HCT116 (cell line): Measurements from ENCODE around the gene FLVCR2. TPM values are rescaled to one million over a fixed set of nuclear protein-coding genes. Genes with fewer than 3 reads are reported as not detected.

Source experiments
- ATAC-seq: fragments of 200-7000 bp; cut with Tn5 transposase; 2 replicates; pipeline ENCODE4 v1.9.1; 2020; ENCODE audit warnings: mild to moderate bottlenecking, moderate library complexity
- BruUV-seq: library from RNA; stranded (reverse); fragments of 400-500 nt; replicated peaks from 2 replicates; lab custom pipeline; 2021; lab: Mats Ljungman, UMichigan
- CTCF ChIA-PET: fragments of 300-600 bp; sonication (Branson Sonifier 250); formaldehyde crosslinking; loops from one replicate; lab custom pipeline; 2021; ENCODE audit warnings: antibody characterized with exemption; lab: Charles Lee
- POLR2A ChIA-PET: fragments of 300-600, 350-600 bp; sonication (Branson Sonifier 250); formaldehyde crosslinking; loops from one replicate; lab custom pipeline; 2021; ENCODE audit warnings: antibody characterized with exemption; lab: Charles Lee
- RAD21 ChIA-PET, 2 experiments: fragments of 300-600 bp; sonication (Branson Sonifier 250); formaldehyde crosslinking; loops; one replicate each; lab custom pipeline; 2023; ENCODE audit warnings: low total read pairs in 2 of 2; ENCODE audit not compliant: uncharacterized antibody in 2 of 2, unreplicated experiment in 2 of 2, low non-redundant PET in 1 of 2; lab: Charles Lee
- DNase-seq: peaks from one replicate; pipeline ENCODE4 v3.0.0-alpha.2; 2010; ENCODE audit warnings: low read depth, low spot score
- H2AFZ ChIP-seq: fragments of 200-600 bp; shearing (Covaris generic), sonication (generic); 2 replicates; pipeline ENCODE4 v1.6.1; 2017; ENCODE audit warnings: low read depth, mixed run types, mixed read lengths, antibody characterized with exemption, low read length; ENCODE audit not compliant: poor library complexity, severe bottlenecking
- H3K27ac ChIP-seq: 2 replicates; pipeline ENCODE4 v1.5.1; 2012; ENCODE audit warnings: low read depth, low read length
- H3K27me3 ChIP-seq: fragments of 200-600 bp; sonication (generic); 2 replicates; pipeline ENCODE4 v1.6.1; 2016; ENCODE audit warnings: mixed run types, low read length, mixed read lengths; ENCODE audit not compliant: insufficient read depth
- H3K36me3 ChIP-seq, 2 experiments: fragments of 200-500 bp in 1 of 2; fragments of 200-600 bp in 1 of 2; sonication (Bioruptor generic) in 1 of 2; sonication (generic) in 1 of 2; 2 replicates each; pipeline versions ENCODE4 v1.5.1 to v1.6.1; 2014 to 2016; ENCODE audit warnings: low read length in 2 of 2, inconsistent platforms in 1 of 2, mixed read lengths in 1 of 2, mixed run types in 1 of 2; ENCODE audit not compliant: insufficient read depth in 2 of 2, control insufficient read depth in 1 of 2
- H3K4me1 ChIP-seq, 2 experiments: fragments of 200-600 bp in 1 of 2; sonication (generic) in 1 of 2; 2 replicates each; pipeline versions ENCODE4 v1.5.1 to v1.6.1; 2012 to 2017; ENCODE audit warnings: low read length in 2 of 2, inconsistent platforms in 1 of 2, mild to moderate bottlenecking in 1 of 2, mixed read lengths in 1 of 2, mixed run types in 1 of 2, moderate library complexity in 1 of 2; ENCODE audit not compliant: insufficient read depth in 2 of 2, control insufficient read depth in 1 of 2
- H3K4me2 ChIP-seq: fragments of 200-600 bp; sonication (generic); 2 replicates; pipeline ENCODE4 v1.6.1; 2017; ENCODE audit warnings: mixed run types, low read length, mixed read lengths
- H3K4me3 ChIP-seq, 2 experiments: fragments of 200-600 bp in 1 of 2; sonication (generic) in 1 of 2; replicated peaks in 1 of 2; 2 replicates each; pipeline ENCODE4 v1.5.1; 2011 to 2016; ENCODE audit warnings: low read length in 2 of 2, control low read depth in 1 of 2, low read depth in 1 of 2, mild to moderate bottlenecking in 1 of 2, mixed read lengths in 1 of 2, mixed run types in 1 of 2
- H3K79me2 ChIP-seq: fragments of 200-600 bp; sonication (generic); 2 replicates; pipeline ENCODE4 v1.6.1; 2017; ENCODE audit warnings: mild to moderate bottlenecking, mixed run types, low read length, moderate library complexity, mixed read lengths; ENCODE audit not compliant: insufficient read depth
- H3K9ac ChIP-seq: fragments of 200-600 bp; sonication (generic); 2 replicates; pipeline ENCODE4 v1.6.1; 2016; ENCODE audit warnings: low read length, mixed read lengths
- H3K9me2 ChIP-seq: fragments of 200-600 bp; sonication (generic), shearing (Covaris generic); 2 replicates; pipeline ENCODE4 v1.6.1; 2017; ENCODE audit warnings: mixed run types, mild to moderate bottlenecking, moderate library complexity; ENCODE audit not compliant: insufficient read depth
- H3K9me3 ChIP-seq, 2 experiments: fragments of 200-500 bp in 1 of 2; fragments of 200-600 bp in 1 of 2; sonication (Bioruptor generic) in 1 of 2; sonication (generic) in 1 of 2; 2 replicates each; pipeline ENCODE4 v1.6.1; 2014 to 2017; ENCODE audit warnings: low read length in 2 of 2, mixed read lengths in 2 of 2, inconsistent platforms in 1 of 2, low read depth in 1 of 2, mild to moderate bottlenecking in 1 of 2, mixed run types in 1 of 2, moderate library complexity in 1 of 2; ENCODE audit not compliant: control insufficient read depth in 1 of 2, insufficient read depth in 1 of 2
- H4K20me1 ChIP-seq: fragments of 200-600 bp; sonication (generic), shearing (Covaris generic); 2 replicates; pipeline ENCODE4 v1.6.1; 2017; ENCODE audit warnings: mixed run types, mild to moderate bottlenecking, moderate library complexity; ENCODE audit not compliant: insufficient read depth
- ATF3 ChIP-seq: IDR thresholded peaks from 2 replicates; pipeline ENCODE4 v1.6.1; 2012
- CBX3 ChIP-seq: IDR thresholded peaks from 2 replicates; pipeline ENCODE4 v1.6.1; 2012; ENCODE audit warnings: low read depth
- CTCF ChIP-seq, 3 experiments: fragments of 200-600 bp in 1 of 3; sonication (generic) in 1 of 3; IDR thresholded peaks in 2 of 3; conservative IDR thresholded peaks in 1 of 3; 2 replicates each; pipeline ENCODE4 v1.5.1; 2012 to 2017; ENCODE audit warnings: low read depth in 2 of 3, low read length in 2 of 3, antibody characterized with exemption in 1 of 3, borderline replicate concordance in 1 of 3, control low read depth in 1 of 3, mild to moderate bottlenecking in 1 of 3, mixed read lengths in 1 of 3, mixed run types in 1 of 3, moderate library complexity in 1 of 3; ENCODE audit not compliant: insufficient read depth in 1 of 3
- EGR1 ChIP-seq: IDR thresholded peaks from 2 replicates; pipeline ENCODE4 v1.6.1; 2012; ENCODE audit warnings: low read depth
- ELF1 ChIP-seq: IDR thresholded peaks from 2 replicates; pipeline ENCODE4 v1.6.1; 2012; ENCODE audit warnings: low read depth, borderline replicate concordance
- EZH2 ChIP-seq: fragments of 200-600 bp; sonication (generic); IDR thresholded peaks from 2 replicates; pipeline ENCODE4 v1.6.1; 2017; ENCODE audit warnings: antibody characterized with exemption, mixed run types
- JUND ChIP-seq: IDR thresholded peaks from 2 replicates; pipeline ENCODE4 v1.6.1; 2012
- MAX ChIP-seq: IDR thresholded peaks from 2 replicates; pipeline ENCODE4 v1.6.1; 2012
- POLR2A ChIP-seq: IDR thresholded peaks from 2 replicates; pipeline ENCODE4 v1.7.0; 2011; ENCODE audit warnings: borderline replicate concordance; ENCODE audit not compliant: insufficient read depth, insufficient read length; ENCODE audit errors: extremely low read depth
- POLR2AphosphoS5 ChIP-seq: IDR thresholded peaks from 2 replicates; pipeline ENCODE4 v1.6.1; 2011; ENCODE audit warnings: mild to moderate bottlenecking, low read depth, low read length, moderate library complexity
- SIN3A ChIP-seq: IDR thresholded peaks from 2 replicates; pipeline ENCODE4 v1.6.1; 2012; ENCODE audit warnings: low read depth
- SP1 ChIP-seq: IDR thresholded peaks from 2 replicates; pipeline ENCODE4 v1.6.1; 2012; ENCODE audit warnings: low read depth
- YY1 ChIP-seq: IDR thresholded peaks from 2 replicates; pipeline ENCODE4 v1.6.1; 2011; ENCODE audit warnings: low read length, low read depth, moderate library complexity, mild to moderate bottlenecking; ENCODE audit not compliant: insufficient replicate concordance; ENCODE audit errors: extremely low read depth
- ZFX ChIP-seq: fragments of 450-650 bp; IDR thresholded peaks from 2 replicates; pipeline ENCODE4 v1.6.1; 2017
- ZNF274 ChIP-seq: fragments of 200-500 bp; sonication (Bioruptor generic); IDR thresholded peaks from 2 replicates; pipeline ENCODE4 v1.6.1; 2014; ENCODE audit warnings: mild to moderate bottlenecking, low read depth, low read length, inconsistent platforms
- intact Hi-C: fragments of 100-400 bp; cut with micrococcal nuclease; formaldehyde crosslinking; loops from 2 replicates; pipeline ENCODE4 v1.10.0; 2022
- total RNA-seq: library from RNA; stranded (reverse); gene quantifications from one replicate; pipeline ENCODE4 v1.2.1, GENCODE V29; 2021; ENCODE audit not compliant: unreplicated experiment

The FLVCR2 gene
- total RNA-seq, 1 experiment from 2014 or later = 0.84 TPM

GRCh38 chr14:75543253-75543652 lies 35.2 kb upstream of the FLVCR2 start:
- Histone ChIP-seq H3K36me3 (no peaks in the 10 kb centered on the region), H4K20me1 (no peaks in the 10 kb centered on the region), H3K27ac (no peak overlapping the region), H3K79me2 (no peaks in the 10 kb centered on the region), H3K9me2 (no peaks in the 10 kb centered on the region), H3K9ac (no peak overlapping the region), H3K9me3 (no peaks in the 10 kb centered on the region), H3K4me2 (no peak overlapping the region), H2AFZ (no peak overlapping the region), H3K27me3 (no peaks in the 10 kb centered on the region), H3K4me1 (no peaks in the 10 kb centered on the region), H3K4me3 (no peak overlapping the region)
- no peak for TF ChIP-seq YY1
- TF ChIP-seq ATF3 = no peak
- no peak for TF ChIP-seq ZNF274
- no peak for TF ChIP-seq MAX
- no peak for TF ChIP-seq ELF1
- no peak for TF ChIP-seq EGR1
- no peak for TF ChIP-seq POLR2AphosphoS5
- TF ChIP-seq EZH2 = no peak
- BruUV-seq = no TSS peak
- ChIA-PET POLR2A (no interaction called here), RAD21 (no interaction called here), CTCF (interaction anchor here (1.3 kb wide), 1 partner anchor 18 kb away, joined by 3 read pairs; no protein-coding TSS in a partner anchor)
- ATAC-seq = no peak
- intact Hi-C loops = no loop called here
- DNase-seq = no peak

GRCh38 chr14:75543786-75544185 lies 34.6 kb upstream of the FLVCR2 start:
- ATAC-seq (no peak), DNase-seq (no peak)
- Histone ChIP-seq H3K9ac (no peak overlapping the region), H3K27me3 (no peaks in the 10 kb centered on the region), H3K4me2 (no peak overlapping the region), H3K4me1 (no peaks in the 10 kb centered on the region), H3K9me3 (no peaks in the 10 kb centered on the region), H4K20me1 (no peaks in the 10 kb centered on the region), H2AFZ (no peak overlapping the region), H3K9me2 (no peaks in the 10 kb centered on the region), H3K27ac (no peak overlapping the region), H3K4me3 (no peak overlapping the region), H3K36me3 (no peaks in the 10 kb centered on the region), H3K79me2 (no peaks in the 10 kb centered on the region)
- BruUV-seq = no TSS peak
- ChIA-PET CTCF (interaction anchor here (1.3 kb wide), 1 partner anchor 17 kb away, joined by 3 read pairs; no protein-coding TSS in a partner anchor), RAD21 (no interaction called here), POLR2A (no interaction called here)
- intact Hi-C loops = no loop called here
- TF ChIP-seq CTCF (IDR thresholded peaks at IDR 0.05 in 2 of 3, conservative IDR thresholded peaks at IDR 0.05 in 1 of 3; ENCODE audit: borderline replicate concordance in 1 of 3, insufficient read depth in 1 of 3, low read depth in 2 of 3, low read length in 2 of 3) (no peak), ZFX (no peak), SP1 (no peak), YY1 (no peak), MAX (no peak), JUND (no peak), CBX3 (no peak), ATF3 (no peak), SIN3A (no peak), ZNF274 (no peak), POLR2A (no peak), ELF1 (no peak)
